Suppressor macrophage treated with lipopolysaccharide for 4 hours (primary cell): ENCODE results near the gene PSG1.

ENCODE experiments used
- DNase-seq: peaks from one replicate; pipeline ENCODE4 v3.0.0-alpha.2; 2020

Gene PSG1

DNA sequence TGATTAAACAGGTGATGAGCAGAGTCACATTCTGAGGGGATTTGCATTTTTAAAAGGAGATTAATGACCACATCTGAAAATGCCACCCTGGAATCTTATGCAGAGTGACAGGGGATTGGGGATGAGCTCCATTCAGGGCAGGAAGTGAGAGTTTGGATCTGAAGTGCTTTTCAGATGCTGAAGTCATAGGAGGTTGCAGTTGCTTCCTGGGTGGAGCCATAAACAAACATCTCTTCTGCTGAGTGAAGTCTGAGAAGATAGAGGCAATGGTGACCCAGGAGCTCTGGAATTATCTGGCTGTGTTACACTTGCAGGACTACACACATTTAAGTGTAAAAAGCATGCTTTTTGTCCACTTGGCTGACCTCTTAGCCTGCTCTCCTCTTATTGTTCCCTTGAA is 62.6 kb downstream of the PSG1 start:
- DNase-seq, result no peak
